ENCODE data around the gene GTF3C2.
"Not testable (repeated sequence)": the region's sequence is repeated elsewhere in the genome, so short reads cannot be mapped to it uniquely, and the experiment has no call there.

GTF3C2 gene

GRCh38 chr2:27305516-27305915 is 51.0 kb downstream of the GTF3C2 start:
- H3K4me3 ChIP-seq (ENCODE audit: low read length): no peak overlapping the region
- no peak for DNase-seq (ENCODE audit: low read depth, low spot score)

GRCh38 chr2:27304488-27305240 is 51.9 kb downstream of the GTF3C2 start:
- no peak overlapping the region for H3K4me3 ChIP-seq (ENCODE audit: low read length)
- DNase-seq (ENCODE audit: low read depth, low spot score): no peak

GRCh38 chr2:27303093-27304025 is 53.2 kb downstream of the GTF3C2 start:
- H3K4me3 ChIP-seq (ENCODE audit: low read length): peak overlapping the region; percentile 32
- peak; percentile 69 for DNase-seq (ENCODE audit: low read depth, low spot score)

GRCh38 chr2:27300606-27301005 is 56.0 kb downstream of the GTF3C2 start:
- DNase-seq (ENCODE audit: low read depth, low spot score); H3K4me3 ChIP-seq (ENCODE audit: low read length): not testable (repeated sequence)

GRCh38 chr2:27298391-27299080 is 58.0 kb downstream of the GTF3C2 start:
- no peak for DNase-seq (ENCODE audit: low read depth, low spot score)

GRCh38 chr2:27297195-27297594 is 59.4 kb downstream of the GTF3C2 start:
- DNase-seq (ENCODE audit: low read depth, low spot score): no peak
- no peak overlapping the region for H3K4me3 ChIP-seq (ENCODE audit: low read length)

More at GRCh38 chr2:27298391-27299080, 58.0 kb downstream of the GTF3C2 start:
- H3K4me3 ChIP-seq (ENCODE audit: low read length): no peak overlapping the region

- DNase-seq (ENCODE audit: low read depth, low spot score): no peak
- no peak overlapping the region for H3K4me3 ChIP-seq (ENCODE audit: low read length)
These were observed 60.1 kb downstream of the GTF3C2 start for GRCh38 chr2:27296481-27296880.

GRCh38 chr2:27294928-27295327 is 61.6 kb downstream of the GTF3C2 start:
- no peak for DNase-seq (ENCODE audit: low read depth, low spot score)
- no peak overlapping the region for H3K4me3 ChIP-seq (ENCODE audit: low read length)

- no peak overlapping the region for H3K4me3 ChIP-seq (ENCODE audit: low read length)
- no peak for DNase-seq (ENCODE audit: low read depth, low spot score)
These were observed 64.7 kb downstream of the GTF3C2 start for GRCh38 chr2:27291865-27292264.

- no peak for DNase-seq (ENCODE audit: low read depth, low spot score)
- no peak overlapping the region for H3K4me3 ChIP-seq (ENCODE audit: low read length)
These were observed 66.0 kb downstream of the GTF3C2 start for GRCh38 chr2:27290549-27290948.

GRCh38 chr2:27288610-27289009 is 68.0 kb downstream of the GTF3C2 start:
- no peak overlapping the region for H3K4me3 ChIP-seq (ENCODE audit: low read length)
- DNase-seq (ENCODE audit: low read depth, low spot score): no peak

- no peak for DNase-seq (ENCODE audit: low read depth, low spot score)
- no peak overlapping the region for H3K4me3 ChIP-seq (ENCODE audit: low read length)
These were observed 71.1 kb downstream of the GTF3C2 start for GRCh38 chr2:27285481-27285880.

- H3K4me3 ChIP-seq (ENCODE audit: low read length): no peak overlapping the region
- no peak for DNase-seq (ENCODE audit: low read depth, low spot score)
These were observed 71.6 kb downstream of the GTF3C2 start for GRCh38 chr2:27284996-27285395.

GRCh38 chr2:27282892-27283291 is 73.7 kb downstream of the GTF3C2 start:
- no peak for DNase-seq (ENCODE audit: low read depth, low spot score)
- H3K4me3 ChIP-seq (ENCODE audit: low read length): no peak overlapping the region

- H3K4me3 ChIP-seq (ENCODE audit: low read length): no peak within 1 kb of the TSS
- DNase-seq (ENCODE audit: low read depth, low spot score): no peak
These were observed 74.6 kb downstream of the GTF3C2 start, which contains the start of gene TRIM54 for GRCh38 chr2:27281855-27282559. TSS of gene TRIM54 (plus strand) at chr2:27282429. CDS start at chr2:27282732, 303 bp downstream.

- H3K4me3 ChIP-seq (ENCODE audit: low read length): no peak overlapping the region
- no peak for DNase-seq (ENCODE audit: low read depth, low spot score)
These were observed 75.1 kb downstream of the GTF3C2 start for GRCh38 chr2:27281442-27281841.

- no peak for DNase-seq (ENCODE audit: low read depth, low spot score)
- H3K4me3 ChIP-seq (ENCODE audit: low read length): no peak overlapping the region
These were observed 75.7 kb downstream of the GTF3C2 start for GRCh38 chr2:27280826-27281225.

- no peak for DNase-seq (ENCODE audit: low read depth, low spot score)
- no peak overlapping the region for H3K4me3 ChIP-seq (ENCODE audit: low read length)
These were observed 78.6 kb downstream of the GTF3C2 start for GRCh38 chr2:27278010-27278409.
